ENCODE measurements around the gene DPYSL5.
"Not testable (repeated sequence)": the region's sequence is repeated elsewhere in the genome, so short reads cannot be mapped to it uniquely, and the experiment has no call there.

The DPYSL5 gene

GRCh38 chr2:26876260-26876659, 28.3 kb downstream of the DPYSL5 start:
- WGBS: 94% methylated on average over 7 of the region's 7 CpGs
- peaks cover 23% of the 10 kb centered on the region for H3K27me3 ChIP-seq (ENCODE audit: insufficient read depth, low read length)
- H3K27ac ChIP-seq (ENCODE audit: low read depth, low read length): no peak overlapping the region
- H3K9me3 ChIP-seq (ENCODE audit: insufficient read depth, low read depth, low read length): no peaks in the 10 kb centered on the region
- H3K4me3 ChIP-seq (ENCODE audit: low read length): no peak overlapping the region
- no peaks in the 10 kb centered on the region for H3K4me1 ChIP-seq (ENCODE audit: insufficient read depth, low read length)
- H3K9ac ChIP-seq (ENCODE audit: low read depth, low read length): no peak overlapping the region
- H3K36me3 ChIP-seq (ENCODE audit: insufficient read depth, low read length): peaks cover 2% of the 10 kb centered on the region; the same call in 1 of the 2 replicates

DNA sequence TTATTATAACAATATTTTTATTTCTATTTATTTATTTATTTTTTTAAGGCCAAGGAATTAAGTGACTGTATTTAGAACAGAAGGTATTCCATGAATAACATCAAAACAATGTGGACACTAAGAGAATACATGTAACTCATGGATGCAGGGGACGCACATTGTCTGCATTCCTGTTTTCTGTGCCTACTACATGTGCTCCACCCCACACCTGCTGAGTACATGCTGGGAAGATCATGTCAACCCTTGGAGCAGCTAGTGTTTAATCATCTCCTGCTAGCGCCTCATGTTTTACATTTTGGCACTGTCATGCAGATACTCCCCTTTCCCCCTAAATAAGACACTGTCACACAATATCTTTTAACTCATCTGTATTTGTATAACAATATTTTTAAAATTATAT, 29.3 kb downstream of the DPYSL5 start:
- no peak overlapping the region for H3K9ac ChIP-seq (ENCODE audit: low read depth, low read length)
- H3K4me1 ChIP-seq (ENCODE audit: insufficient read depth, low read length): no peaks in the 10 kb centered on the region
- no peak overlapping the region for H3K4me3 ChIP-seq (ENCODE audit: low read length)
- peaks cover 17% of the 10 kb centered on the region for H3K27me3 ChIP-seq (ENCODE audit: insufficient read depth, low read length)
- H3K9me3 ChIP-seq (ENCODE audit: insufficient read depth, low read depth, low read length): no peaks in the 10 kb centered on the region
- WGBS: 89% methylated on average over 2 of the region's 2 CpGs
- H3K27ac ChIP-seq (ENCODE audit: low read depth, low read length): no peak overlapping the region
- H3K36me3 ChIP-seq (ENCODE audit: insufficient read depth, low read length): peaks cover 2% of the 10 kb centered on the region; the same call in 1 of the 2 replicates

DNA sequence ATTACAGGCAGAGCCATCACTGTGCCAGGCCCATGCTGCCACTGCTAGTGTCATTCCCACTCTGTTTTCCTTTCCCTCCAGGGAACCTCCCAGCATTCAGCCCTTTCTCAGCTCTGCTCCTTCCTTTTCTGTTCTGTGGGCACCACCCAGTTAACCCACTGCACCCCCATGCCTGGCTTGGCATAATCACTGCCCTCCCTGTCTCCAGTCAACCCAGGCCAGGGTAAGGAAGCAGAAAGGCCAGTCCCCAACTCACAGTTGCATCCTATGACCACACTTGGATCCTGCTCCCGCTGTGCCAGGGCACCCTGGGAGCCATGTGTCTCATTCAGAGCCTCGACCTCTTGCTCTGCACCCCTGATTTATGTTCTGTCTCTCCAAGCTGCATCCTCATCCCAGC, 32.2 kb downstream of the DPYSL5 start:
- H3K9ac ChIP-seq (ENCODE audit: low read depth, low read length): no peak overlapping the region
- H3K9me3 ChIP-seq (ENCODE audit: insufficient read depth, low read depth, low read length): no peaks in the 10 kb centered on the region
- H3K36me3 ChIP-seq (ENCODE audit: insufficient read depth, low read length): peaks cover 2% of the 10 kb centered on the region; the same call in 1 of the 2 replicates
- no peaks in the 10 kb centered on the region for H3K4me1 ChIP-seq (ENCODE audit: insufficient read depth, low read length)
- H3K27ac ChIP-seq (ENCODE audit: low read depth, low read length): no peak overlapping the region
- 84% methylated on average over 2 of the region's 2 CpGs for WGBS
- H3K4me3 ChIP-seq (ENCODE audit: low read length): no peak overlapping the region
- no peaks in the 10 kb centered on the region; the same call in 1 of the 2 replicates for H3K27me3 ChIP-seq (ENCODE audit: insufficient read depth, low read length)

DNA sequence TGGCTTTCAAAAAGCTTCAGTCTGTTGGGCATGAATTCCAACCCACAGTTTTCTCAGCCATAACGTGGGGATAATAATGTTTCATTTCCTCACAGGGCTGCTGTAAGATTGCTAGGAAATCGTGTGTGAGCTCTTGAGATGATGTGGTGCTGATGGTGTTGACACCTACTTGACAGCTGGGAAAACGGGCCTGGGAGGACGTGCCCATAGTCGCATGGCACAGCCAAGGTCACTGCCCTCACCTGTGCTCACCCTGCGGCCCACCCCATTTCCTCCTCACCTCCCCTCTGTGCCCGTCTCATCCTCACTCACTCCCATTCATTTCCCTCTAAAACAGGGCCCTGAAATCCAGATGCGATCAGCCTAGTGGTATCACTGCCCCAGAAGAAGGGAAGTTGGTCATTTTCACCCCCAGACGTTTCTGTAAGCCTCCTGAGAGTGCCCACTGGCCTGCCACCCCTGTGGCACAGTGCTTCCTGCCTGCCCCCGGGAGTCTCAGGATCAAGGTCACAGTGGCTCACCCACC, 33.0 kb downstream of the DPYSL5 start:
- H3K9ac ChIP-seq (ENCODE audit: low read depth, low read length): no peak overlapping the region
- WGBS: 90% methylated on average over 10 of the region's 10 CpGs
- no peak overlapping the region for H3K4me3 ChIP-seq (ENCODE audit: low read length)
- no peaks in the 10 kb centered on the region; the same call in 1 of the 2 replicates for H3K27me3 ChIP-seq (ENCODE audit: insufficient read depth, low read length)
- H3K4me1 ChIP-seq (ENCODE audit: insufficient read depth, low read length): no peaks in the 10 kb centered on the region
- H3K36me3 ChIP-seq (ENCODE audit: insufficient read depth, low read length): peaks cover 2% of the 10 kb centered on the region; the same call in 1 of the 2 replicates
- no peaks in the 10 kb centered on the region for H3K9me3 ChIP-seq (ENCODE audit: insufficient read depth, low read depth, low read length)
- no peak overlapping the region for H3K27ac ChIP-seq (ENCODE audit: low read depth, low read length)

GRCh38 chr2:26882220-26882619, 34.3 kb downstream of the DPYSL5 start:
- H3K4me1 ChIP-seq (ENCODE audit: insufficient read depth, low read length); H3K27me3 ChIP-seq (ENCODE audit: insufficient read depth, low read length); H3K9ac ChIP-seq (ENCODE audit: low read depth, low read length); H3K9me3 ChIP-seq (ENCODE audit: insufficient read depth, low read depth, low read length); H3K36me3 ChIP-seq (ENCODE audit: insufficient read depth, low read length); H3K27ac ChIP-seq (ENCODE audit: low read depth, low read length); H3K4me3 ChIP-seq (ENCODE audit: low read length): not testable (repeated sequence)
- 94% methylated on average over 2 of the region's 3 CpGs for WGBS

- 88% methylated on average over 8 of the region's 8 CpGs for WGBS
- H3K9ac ChIP-seq (ENCODE audit: low read depth, low read length): no peak overlapping the region
- no peaks in the 10 kb centered on the region for H3K4me1 ChIP-seq (ENCODE audit: insufficient read depth, low read length)
- H3K9me3 ChIP-seq (ENCODE audit: insufficient read depth, low read depth, low read length): no peaks in the 10 kb centered on the region
- H3K4me3 ChIP-seq (ENCODE audit: low read length): no peak overlapping the region
- no peak overlapping the region for H3K27ac ChIP-seq (ENCODE audit: low read depth, low read length)
- H3K36me3 ChIP-seq (ENCODE audit: insufficient read depth, low read length): peaks cover 2% of the 10 kb centered on the region; the same call in 1 of the 2 replicates
- H3K27me3 ChIP-seq (ENCODE audit: insufficient read depth, low read length): no peaks in the 10 kb centered on the region; the same call in 1 of the 2 replicates
These were observed 36.0 kb downstream of the DPYSL5 start for GRCh38 chr2:26883956-26884355.

DNA sequence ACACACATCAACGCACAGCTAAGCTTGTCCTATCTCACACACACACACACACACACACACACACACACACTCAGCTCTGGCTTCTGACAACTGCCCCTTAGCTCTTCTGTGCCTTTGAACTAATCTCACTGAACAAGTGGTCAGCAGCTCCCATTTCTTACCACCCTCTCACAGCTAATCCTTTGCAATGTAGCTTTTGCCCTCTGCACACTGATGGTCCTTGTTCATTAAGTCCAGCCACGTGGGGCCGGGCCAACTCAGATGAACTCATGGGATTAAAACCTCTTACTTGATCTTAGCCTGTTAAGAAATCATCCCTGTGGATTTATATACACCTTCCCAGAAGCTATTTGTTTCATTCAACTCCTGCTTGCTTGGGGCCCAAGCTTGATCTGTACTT, 36.6 kb downstream of the DPYSL5 start:
- peaks cover under 1% of the 10 kb centered on the region; the same call in 1 of the 2 replicates for H3K36me3 ChIP-seq (ENCODE audit: insufficient read depth, low read length)
- no peak overlapping the region for H3K4me3 ChIP-seq (ENCODE audit: low read length)
- WGBS: 93% methylated on average over 3 of the region's 3 CpGs
- H3K9ac ChIP-seq (ENCODE audit: low read depth, low read length): no peak overlapping the region
- no peaks in the 10 kb centered on the region; the same call in 1 of the 2 replicates for H3K27me3 ChIP-seq (ENCODE audit: insufficient read depth, low read length)
- H3K27ac ChIP-seq (ENCODE audit: low read depth, low read length): no peak overlapping the region
- H3K4me1 ChIP-seq (ENCODE audit: insufficient read depth, low read length): no peaks in the 10 kb centered on the region
- H3K9me3 ChIP-seq (ENCODE audit: insufficient read depth, low read depth, low read length): no peaks in the 10 kb centered on the region

- H3K36me3 ChIP-seq (ENCODE audit: insufficient read depth, low read length): no peaks in the 10 kb centered on the region
- WGBS: 92% methylated on average over 5 of the region's 5 CpGs
- H3K27me3 ChIP-seq (ENCODE audit: insufficient read depth, low read length): no peaks in the 10 kb centered on the region
- no peaks in the 10 kb centered on the region for H3K4me1 ChIP-seq (ENCODE audit: insufficient read depth, low read length)
- H3K4me3 ChIP-seq (ENCODE audit: low read length): no peak overlapping the region
- H3K9me3 ChIP-seq (ENCODE audit: insufficient read depth, low read depth, low read length): no peaks in the 10 kb centered on the region
- no peak overlapping the region for H3K9ac ChIP-seq (ENCODE audit: low read depth, low read length)
- H3K27ac ChIP-seq (ENCODE audit: low read depth, low read length): no peak overlapping the region
These were observed 37.9 kb downstream of the DPYSL5 start for GRCh38 chr2:26885651-26886329.

GRCh38 chr2:26886736-26887135, 38.8 kb downstream of the DPYSL5 start:
- Histone ChIP-seq H3K27ac (ENCODE audit: low read depth, low read length) (no peak overlapping the region), H3K9ac (ENCODE audit: low read depth, low read length) (no peak overlapping the region), H3K36me3 (ENCODE audit: insufficient read depth, low read length) (no peaks in the 10 kb centered on the region), H3K27me3 (ENCODE audit: insufficient read depth, low read length) (no peaks in the 10 kb centered on the region), H3K9me3 (ENCODE audit: insufficient read depth, low read depth, low read length) (no peaks in the 10 kb centered on the region), H3K4me1 (ENCODE audit: insufficient read depth, low read length) (no peaks in the 10 kb centered on the region), H3K4me3 (ENCODE audit: low read length) (no peak overlapping the region)
- WGBS: 89% methylated on average over 2 of the region's 2 CpGs

DNA sequence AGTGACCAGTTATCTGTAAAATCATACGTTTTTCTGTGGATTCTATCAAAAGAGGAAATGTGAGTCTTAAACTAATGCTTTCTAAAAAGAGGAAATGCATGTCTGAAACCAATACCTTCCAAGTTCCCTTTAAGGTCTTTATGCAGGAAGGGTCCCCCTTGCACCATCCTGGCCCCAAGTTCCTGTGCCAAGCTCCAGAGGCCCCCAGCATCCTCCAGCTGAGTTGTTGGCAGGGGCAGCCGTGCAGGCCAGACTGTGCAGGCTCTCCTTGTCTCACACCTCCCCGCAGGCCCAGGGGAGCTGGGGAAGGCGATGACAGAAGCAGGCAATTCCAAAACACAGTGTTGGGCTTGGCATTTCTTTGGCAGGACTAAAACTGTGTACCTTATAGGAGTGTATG, 39.2 kb downstream of the DPYSL5 start:
- Histone ChIP-seq H3K4me1 (ENCODE audit: insufficient read depth, low read length) (no peaks in the 10 kb centered on the region), H3K4me3 (ENCODE audit: low read length) (no peak overlapping the region), H3K27ac (ENCODE audit: low read depth, low read length) (no peak overlapping the region), H3K9me3 (ENCODE audit: insufficient read depth, low read depth, low read length) (no peaks in the 10 kb centered on the region), H3K36me3 (ENCODE audit: insufficient read depth, low read length) (no peaks in the 10 kb centered on the region), H3K27me3 (ENCODE audit: insufficient read depth, low read length) (no peaks in the 10 kb centered on the region), H3K9ac (ENCODE audit: low read depth, low read length) (no peak overlapping the region)
- 89% methylated on average over 4 of the region's 4 CpGs for WGBS

- H3K9ac ChIP-seq (ENCODE audit: low read depth, low read length): no peak overlapping the region
- H3K27me3 ChIP-seq (ENCODE audit: insufficient read depth, low read length): no peaks in the 10 kb centered on the region
- H3K4me1 ChIP-seq (ENCODE audit: insufficient read depth, low read length): no peaks in the 10 kb centered on the region
- H3K4me3 ChIP-seq (ENCODE audit: low read length): no peak overlapping the region
- 95% methylated on average over 4 of the region's 4 CpGs for WGBS
- no peaks in the 10 kb centered on the region for H3K9me3 ChIP-seq (ENCODE audit: insufficient read depth, low read depth, low read length)
- H3K36me3 ChIP-seq (ENCODE audit: insufficient read depth, low read length): no peaks in the 10 kb centered on the region
- H3K27ac ChIP-seq (ENCODE audit: low read depth, low read length): no peak overlapping the region
These were observed 41.9 kb downstream of the DPYSL5 start for GRCh38 chr2:26889796-26890195.
